Caco-2 (cell line): ENCODE data around the gene DOP1B. TPM values are rescaled to one million over a fixed set of nuclear protein-coding genes. Genes with fewer than 3 reads are reported as not detected.

Experiments
- BruUV-seq: library from RNA; stranded (reverse); fragments of 400-500 nt; replicated peaks from 2 replicates; lab custom pipeline; 2021; lab: Mats Ljungman, UMichigan
- CTCF ChIA-PET: fragments of 300-600 bp; sonication (Branson Sonifier 250); formaldehyde crosslinking; loops from one replicate; lab custom pipeline; 2022; ENCODE audit warnings: antibody characterized with exemption; lab: Charles Lee
- POLR2A ChIA-PET: fragments of 300-600 bp; sonication (Branson Sonifier 250); formaldehyde crosslinking; loops from one replicate; lab custom pipeline; 2022; ENCODE audit warnings: antibody characterized with exemption; lab: Charles Lee
- DNase-seq, 2 experiments: peaks; one replicate each; pipeline versions ENCODE4 v3.0.0 to v3.0.0-alpha.2; 2020 to 2022
- H3K27me3 ChIP-seq: replicated peaks from 2 replicates; pipeline ENCODE4 v1.6.0; 2011; ENCODE audit warnings: low read length; ENCODE audit not compliant: control insufficient read depth, insufficient read depth
- H3K36me3 ChIP-seq: 2 replicates; pipeline ENCODE4 v1.5.1; 2011; ENCODE audit warnings: low read length; ENCODE audit not compliant: control insufficient read depth, insufficient read depth
- H3K4me1 ChIP-seq: fragments of 250-450 bp; sonication (Bioruptor Pico); 2 replicates; pipeline ENCODE4 v1.5.1; 2020; ENCODE audit warnings: mild to moderate bottlenecking
- H3K4me3 ChIP-seq: 2 replicates; pipeline ENCODE4 v1.5.1; 2011; ENCODE audit warnings: low read depth, mild to moderate bottlenecking, control low read depth, low read length
- H3K9me3 ChIP-seq: fragments of 250-450 bp; sonication (Bioruptor Pico); 2 replicates; pipeline ENCODE4 v1.5.1; 2020; ENCODE audit warnings: mild to moderate bottlenecking, moderate library complexity
- H3K27ac Mint-ChIP-seq: one replicate; pipeline ENCODE4 v1.8.0; 2022; ENCODE audit warnings: mixed read lengths; ENCODE audit not compliant: unreplicated experiment
- H3K27me3 Mint-ChIP-seq: one replicate; pipeline ENCODE4 v1.8.0; 2022; ENCODE audit warnings: mixed read lengths; ENCODE audit not compliant: insufficient read depth, unreplicated experiment
- H3K36me3 Mint-ChIP-seq: one replicate; pipeline ENCODE4 v1.8.0; 2022; ENCODE audit warnings: mild to moderate bottlenecking, mixed read lengths; ENCODE audit not compliant: insufficient read depth, unreplicated experiment
- H3K4me1 Mint-ChIP-seq: one replicate; pipeline ENCODE4 v1.8.0; 2022; ENCODE audit warnings: low read depth, mixed read lengths; ENCODE audit not compliant: unreplicated experiment
- H3K4me3 Mint-ChIP-seq: one replicate; pipeline ENCODE4 v1.8.0; 2022; ENCODE audit warnings: mild to moderate bottlenecking, moderate library complexity, mixed read lengths; ENCODE audit not compliant: unreplicated experiment
- H3K9me3 Mint-ChIP-seq: one replicate; pipeline ENCODE4 v1.8.0; 2022; ENCODE audit warnings: mixed read lengths; ENCODE audit not compliant: unreplicated experiment
- intact Hi-C: fragments of 100-400 bp; cut with micrococcal nuclease; formaldehyde crosslinking; loops from one replicate; pipeline ENCODE4 v1.10.0; 2022; ENCODE audit not compliant: unreplicated experiment
- total RNA-seq: library from RNA; stranded (reverse); gene quantifications from 2 replicates; pipeline ENCODE4 v1.2.3, GENCODE V29; 2022
- TF ChIP-seq, protein P1 (sequence below), 2 experiments: fragments of 200-600 bp in 1 of 2; IDR thresholded peaks; 1 replicate in 1 of 2; 2 replicates in 1 of 2; pipeline versions ENCODE4 v1.5.1 to v1.8.0; 2011 to 2022; ENCODE audit warnings: antibody characterized with exemption in 1 of 2, control low read depth in 1 of 2, inconsistent platforms in 1 of 2, low read depth in 1 of 2, low read length in 1 of 2, mild to moderate bottlenecking in 1 of 2, moderate library complexity in 1 of 2; ENCODE audit not compliant: insufficient read depth in 1 of 2, severe bottlenecking in 1 of 2, unreplicated experiment in 1 of 2

The DOP1B gene
- total RNA-seq, 1 experiment from 2014 or later = 15.9 TPM

DNA sequence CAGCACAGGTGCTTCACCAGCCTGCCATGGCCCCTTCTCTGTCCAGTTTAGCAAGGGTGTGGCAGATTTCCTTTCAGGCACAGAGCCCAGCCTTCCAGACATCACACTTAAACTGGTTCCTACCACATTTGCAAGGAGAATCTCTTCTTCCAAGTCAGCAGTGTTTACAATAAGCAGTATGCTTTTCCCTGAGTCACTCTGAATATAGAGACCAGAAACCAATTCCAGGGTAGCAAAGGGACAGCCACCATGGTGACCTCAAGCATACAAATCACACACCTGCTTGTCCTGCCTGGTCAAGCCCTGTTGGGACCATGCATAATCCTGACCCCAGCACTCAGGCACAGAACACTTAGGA is 30.4 kb upstream of the DOP1B start:
- Mint-ChIP-seq H3K36me3 (no peaks in the 10 kb centered on the region), H3K4me1 (peaks cover 9% of the 10 kb centered on the region), H3K9me3 (no peaks in the 10 kb centered on the region), H3K27me3 (no peaks in the 10 kb centered on the region), H3K27ac (no peak overlapping the region), H3K4me3 (no peak overlapping the region)
- Histone ChIP-seq H3K36me3 (no peaks in the 10 kb centered on the region), H3K27me3 (no peaks in the 10 kb centered on the region), H3K4me1 (no peaks in the 10 kb centered on the region), H3K9me3 (no peaks in the 10 kb centered on the region), H3K4me3 (no peak overlapping the region)
- DNase-seq = no peak
- BruUV-seq = no TSS peak
- intact Hi-C loops = no loop called here
- TF ChIP-seq, protein P1, sequence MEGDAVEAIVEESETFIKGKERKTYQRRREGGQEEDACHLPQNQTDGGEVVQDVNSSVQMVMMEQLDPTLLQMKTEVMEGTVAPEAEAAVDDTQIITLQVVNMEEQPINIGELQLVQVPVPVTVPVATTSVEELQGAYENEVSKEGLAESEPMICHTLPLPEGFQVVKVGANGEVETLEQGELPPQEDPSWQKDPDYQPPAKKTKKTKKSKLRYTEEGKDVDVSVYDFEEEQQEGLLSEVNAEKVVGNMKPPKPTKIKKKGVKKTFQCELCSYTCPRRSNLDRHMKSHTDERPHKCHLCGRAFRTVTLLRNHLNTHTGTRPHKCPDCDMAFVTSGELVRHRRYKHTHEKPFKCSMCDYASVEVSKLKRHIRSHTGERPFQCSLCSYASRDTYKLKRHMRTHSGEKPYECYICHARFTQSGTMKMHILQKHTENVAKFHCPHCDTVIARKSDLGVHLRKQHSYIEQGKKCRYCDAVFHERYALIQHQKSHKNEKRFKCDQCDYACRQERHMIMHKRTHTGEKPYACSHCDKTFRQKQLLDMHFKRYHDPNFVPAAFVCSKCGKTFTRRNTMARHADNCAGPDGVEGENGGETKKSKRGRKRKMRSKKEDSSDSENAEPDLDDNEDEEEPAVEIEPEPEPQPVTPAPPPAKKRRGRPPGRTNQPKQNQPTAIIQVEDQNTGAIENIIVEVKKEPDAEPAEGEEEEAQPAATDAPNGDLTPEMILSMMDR (IDR thresholded peaks at IDR 0.05; ENCODE audit: insufficient read depth in 1 of 2, low read depth in 1 of 2, low read length in 1 of 2, severe bottlenecking in 1 of 2, unreplicated experiment in 1 of 2) = no peak
- CTCF ChIA-PET = no interaction called here
- POLR2A ChIA-PET = no interaction called here

DNA sequence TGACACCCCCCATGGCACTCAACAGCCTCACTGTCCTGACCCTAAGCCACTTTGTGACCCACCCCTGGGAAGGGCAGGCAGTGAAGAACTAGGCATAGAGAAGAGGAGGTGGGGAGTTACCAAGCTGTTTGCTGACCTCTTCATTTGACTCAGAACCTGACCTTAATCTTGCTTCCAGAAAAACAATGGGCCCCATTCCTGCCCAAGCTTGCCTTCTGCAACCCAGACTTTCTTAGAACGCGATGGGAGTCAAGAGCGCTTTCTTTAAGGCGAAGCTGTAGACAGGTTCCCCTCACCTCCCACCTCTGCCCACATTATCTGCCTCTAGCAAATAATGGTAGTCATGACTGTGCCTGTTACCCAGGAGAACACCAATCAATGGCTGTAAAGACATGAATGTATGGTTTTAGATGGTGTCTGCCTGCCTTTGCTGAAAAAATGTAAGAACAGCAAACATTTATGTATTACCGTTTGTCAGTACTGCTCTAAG is 30.0 kb upstream of the DOP1B start:
- Histone ChIP-seq H3K4me3 (no peak overlapping the region), H3K4me1 (no peaks in the 10 kb centered on the region), H3K36me3 (no peaks in the 10 kb centered on the region), H3K27me3 (no peaks in the 10 kb centered on the region), H3K9me3 (no peaks in the 10 kb centered on the region)
- intact Hi-C loops = no loop called here
- no peaks in the 10 kb centered on the region for H3K36me3 Mint-ChIP-seq
- DNase-seq = no peak
- H3K27ac Mint-ChIP-seq = no peak overlapping the region
- TF ChIP-seq, protein P1 (IDR thresholded peaks at IDR 0.05; ENCODE audit: insufficient read depth in 1 of 2, low read depth in 1 of 2, low read length in 1 of 2, severe bottlenecking in 1 of 2, unreplicated experiment in 1 of 2) = no peak
- peaks cover 9% of the 10 kb centered on the region for H3K4me1 Mint-ChIP-seq
- ChIA-PET CTCF (no interaction called here), POLR2A (no interaction called here)
- no peak overlapping the region for H3K4me3 Mint-ChIP-seq
- H3K9me3 Mint-ChIP-seq = no peaks in the 10 kb centered on the region
- BruUV-seq = no TSS peak
- H3K27me3 Mint-ChIP-seq = no peaks in the 10 kb centered on the region

DNA sequence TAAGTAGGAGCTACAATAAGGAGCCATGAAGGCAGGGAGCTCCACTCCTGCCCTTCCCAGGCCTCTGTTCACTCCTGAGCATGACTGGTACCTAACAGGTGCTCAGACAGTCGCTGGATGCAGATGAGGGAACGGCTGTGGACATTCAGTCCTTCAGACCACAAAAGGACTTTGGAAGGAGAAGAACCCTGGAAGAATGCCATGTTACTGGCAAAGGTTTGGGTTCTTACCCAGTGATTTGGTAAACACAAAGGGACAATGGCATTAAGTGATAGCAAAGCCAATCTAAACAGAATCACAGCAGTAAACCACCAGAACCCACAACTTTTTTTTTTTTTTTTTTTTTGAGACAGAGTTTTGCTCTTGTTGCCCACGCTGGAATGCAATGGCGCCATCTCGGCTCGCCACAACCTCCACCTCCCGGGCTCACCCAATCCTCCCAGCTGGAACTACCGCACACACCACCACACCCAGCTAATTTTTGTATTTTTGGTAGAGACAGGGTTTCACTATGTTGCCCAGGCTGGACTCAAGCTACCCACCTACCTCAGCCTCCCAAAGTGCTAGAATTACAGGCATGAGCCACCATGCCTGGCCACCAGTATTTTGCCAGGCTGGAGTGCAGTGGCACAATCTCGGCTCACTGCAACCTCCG is 29.2 kb upstream of the DOP1B start:
- no TSS peak for BruUV-seq
- H3K27me3 ChIP-seq = no peaks in the 10 kb centered on the region
- H3K4me3 ChIP-seq = no peak overlapping the region
- H3K9me3 ChIP-seq = no peaks in the 10 kb centered on the region
- H3K36me3 Mint-ChIP-seq = no peaks in the 10 kb centered on the region
- no peaks in the 10 kb centered on the region for H3K36me3 ChIP-seq
- peaks cover 9% of the 10 kb centered on the region for H3K4me1 Mint-ChIP-seq
- H3K27me3 Mint-ChIP-seq = peaks cover 3% of the 10 kb centered on the region
- ChIA-PET CTCF (interaction anchor here (0.7 kb wide), 1 partner anchor 461 kb away, joined by 3 read pairs; no protein-coding TSS in a partner anchor), POLR2A (no interaction called here)
- no peak for DNase-seq
- no peaks in the 10 kb centered on the region for H3K4me1 ChIP-seq
- no peak overlapping the region for H3K4me3 Mint-ChIP-seq
- intact Hi-C loops = no loop called here
- TF ChIP-seq, protein P1 (IDR thresholded peaks at IDR 0.05; ENCODE audit: insufficient read depth in 1 of 2, low read depth in 1 of 2, low read length in 1 of 2, severe bottlenecking in 1 of 2, unreplicated experiment in 1 of 2) = no peak
- H3K27ac Mint-ChIP-seq = no peak overlapping the region
- H3K9me3 Mint-ChIP-seq = no peaks in the 10 kb centered on the region
